Natural killer cell (primary cell): ENCODE data around the gene ATF6. TPM values are rescaled to one million over a fixed set of nuclear protein-coding genes. Genes with fewer than 3 reads are reported as not detected.

ENCODE experiments used
- ATAC-seq, 3 donors: fragments of 150-1000 bp in 2 of 3; fragments of 200-7000 bp in 1 of 3; cut with Tn5 transposase; 1 replicate in 1 of 3; 2 replicates in 2 of 3; pipeline ENCODE4 v1.10.0; 2021; ENCODE audit warnings: mild to moderate bottlenecking in 2 of 3, moderate library complexity in 2 of 3
- DNase-seq, 2 donors: peaks; one replicate each; pipeline versions ENCODE4 v3.0.0 to v3.0.0-alpha.2; 2013 to 2021; ENCODE audit warnings: mixed read lengths in 1 of 2
- H3K27ac ChIP-seq: one replicate; pipeline ENCODE4 v1.5.1; 2013; ENCODE audit warnings: mild to moderate bottlenecking, low read length
- H3K27me3 ChIP-seq: one replicate; pipeline ENCODE4 v1.6.1; 2013; ENCODE audit warnings: low read length; ENCODE audit not compliant: control insufficient read depth, insufficient read depth
- H3K36me3 ChIP-seq: one replicate; pipeline ENCODE4 v1.6.1; 2013; ENCODE audit warnings: low read length; ENCODE audit not compliant: control insufficient read depth, insufficient read depth
- H3K4me1 ChIP-seq: one replicate; pipeline ENCODE4 v1.6.1; 2013; ENCODE audit warnings: low read length; ENCODE audit not compliant: control insufficient read depth, insufficient read depth
- H3K4me3 ChIP-seq: one replicate; pipeline ENCODE4 v1.5.1; 2013; ENCODE audit warnings: low read length
- H3K9me3 ChIP-seq: one replicate; pipeline ENCODE4 v1.6.1; 2013; ENCODE audit warnings: low read length; ENCODE audit not compliant: control insufficient read depth, insufficient read depth
- H3K27ac Mint-ChIP-seq, 2 donors: one replicate each; pipeline ENCODE4 v1.8.0; 2022; ENCODE audit warnings: mild to moderate bottlenecking in 2 of 2, mixed read lengths in 2 of 2, moderate library complexity in 1 of 2
- H3K27me3 Mint-ChIP-seq, 2 donors: one replicate each; pipeline ENCODE4 v1.8.0; 2022; ENCODE audit warnings: low read depth in 2 of 2, mixed read lengths in 2 of 2
- H3K36me3 Mint-ChIP-seq: one replicate; pipeline ENCODE4 v1.8.0; 2022; ENCODE audit warnings: mixed read lengths
- H3K4me1 Mint-ChIP-seq, 2 donors: one replicate each; pipeline ENCODE4 v1.8.0; 2022; ENCODE audit warnings: mixed read lengths in 2 of 2
- H3K4me3 Mint-ChIP-seq: one replicate; pipeline ENCODE4 v1.8.0; 2022; ENCODE audit warnings: mild to moderate bottlenecking, moderate library complexity, mixed read lengths
- H3K9me3 Mint-ChIP-seq, 2 donors: one replicate each; pipeline ENCODE4 v1.8.0; 2022; ENCODE audit warnings: mixed read lengths in 2 of 2
- CTCF ChIP-seq: fragments of 200-600 bp; IDR thresholded peaks from one replicate; pipeline ENCODE4 v1.8.0; 2022; ENCODE audit warnings: antibody characterized with exemption
- WGBS: methylation state at CpG from one replicate; pipeline ENCODE4 v1.1.7; 2013; ENCODE audit warnings: missing lambda C conversion rate; ENCODE audit not compliant: insufficient coverage; 5-methylcytosine and 5-hydroxymethylcytosine counted together
- intact Hi-C: fragments of 100-400 bp; cut with micrococcal nuclease; formaldehyde crosslinking; loops from one replicate; pipeline ENCODE4 v1.14.2; 2022
- total RNA-seq, 4 donors: library from RNA; stranded (reverse); fragments of 120-200 nt in 1 of 4; gene quantifications; one replicate each; pipeline versions ENCODE4 v1.2.3 to v1.2.4, GENCODE V29; 2013 to 2022

ATF6 gene
- total RNA-seq, 3 donors from 2014 or later (not counting 1 experiment from before 2014, with no cell fraction given) = 16.8 to 25.0 (median 21.8) TPM

GRCh38 chr1:161982507-161982895, 216.4 kb downstream of the ATF6 start:
- DNase-seq = no peak
- no peak for TF ChIP-seq CTCF
- H3K4me3 Mint-ChIP-seq = no peak overlapping the region
- intact Hi-C loops = no loop called here
- H3K4me1 ChIP-seq = no peaks in the 10 kb centered on the region
- H3K27ac ChIP-seq = no peak overlapping the region
- no peaks in the 10 kb centered on the region for H3K27me3 ChIP-seq
- 61% methylated on average over 4 of the region's 5 CpGs for WGBS
- H3K4me1 Mint-ChIP-seq = no peaks in the 10 kb centered on the region
- no peaks in the 10 kb centered on the region for H3K36me3 ChIP-seq
- H3K4me3 ChIP-seq = no peak overlapping the region
- no peak for ATAC-seq
- peaks cover 0 to 4% of the 10 kb centered on the region in 2 donors for H3K27me3 Mint-ChIP-seq
- no peaks in the 10 kb centered on the region for H3K36me3 Mint-ChIP-seq
- no peaks in the 10 kb centered on the region for H3K9me3 ChIP-seq
- no peak overlapping the region for H3K27ac Mint-ChIP-seq
- H3K9me3 Mint-ChIP-seq = peaks cover 2 to 3% of the 10 kb centered on the region in 2 donors

GRCh38 chr1:161982917-161983316, 216.8 kb downstream of the ATF6 start:
- 85% methylated on average over 8 of the region's 9 CpGs for WGBS
- Mint-ChIP-seq H3K4me3 (no peak overlapping the region), H3K9me3 (peaks cover 2 to 3% of the 10 kb centered on the region in 2 donors), H3K27me3 (peaks cover 0 to 4% of the 10 kb centered on the region in 2 donors), H3K27ac (no peak overlapping the region), H3K4me1 (no peaks in the 10 kb centered on the region), H3K36me3 (no peaks in the 10 kb centered on the region)
- intact Hi-C loops = no loop called here
- DNase-seq (no peak), ATAC-seq (no peak)
- no peak overlapping the region for H3K4me3 ChIP-seq
- H3K4me1 ChIP-seq = no peaks in the 10 kb centered on the region
- no peaks in the 10 kb centered on the region for H3K9me3 ChIP-seq
- H3K36me3 ChIP-seq = no peaks in the 10 kb centered on the region
- H3K27ac ChIP-seq = no peak overlapping the region
- no peak for TF ChIP-seq CTCF
- H3K27me3 ChIP-seq = no peaks in the 10 kb centered on the region

GRCh38 chr1:161983725-161984124, 217.6 kb downstream of the ATF6 start:
- intact Hi-C loops = no loop called here
- H3K27ac Mint-ChIP-seq = no peak overlapping the region
- no peaks in the 10 kb centered on the region for H3K36me3 Mint-ChIP-seq
- H3K27me3 ChIP-seq = no peaks in the 10 kb centered on the region
- no peak overlapping the region for H3K4me3 Mint-ChIP-seq
- no peak overlapping the region for H3K27ac ChIP-seq
- no peaks in the 10 kb centered on the region for H3K36me3 ChIP-seq
- H3K4me1 ChIP-seq = peaks cover under 1% of the 10 kb centered on the region
- ATAC-seq (no peak), DNase-seq (no peak)
- peaks cover 0 to 7% of the 10 kb centered on the region in 2 donors for H3K27me3 Mint-ChIP-seq
- no peaks in the 10 kb centered on the region for H3K9me3 ChIP-seq
- H3K4me1 Mint-ChIP-seq = peaks cover 0 to 3% of the 10 kb centered on the region in 2 donors
- TF ChIP-seq CTCF = no peak
- peaks cover 2 to 3% of the 10 kb centered on the region in 2 donors for H3K9me3 Mint-ChIP-seq
- 94% methylated on average over 22 of the region's 22 CpGs for WGBS
- H3K4me3 ChIP-seq = no peak overlapping the region

- no peaks in the 10 kb centered on the region for H3K9me3 ChIP-seq
- intact Hi-C loops = no loop called here
- WGBS = 78% methylated on average over 5 of the region's 5 CpGs
- Mint-ChIP-seq H3K36me3 (no peaks in the 10 kb centered on the region), H3K4me3 (no peak overlapping the region), H3K4me1 (peaks cover 0 to 5% of the 10 kb centered on the region in 2 donors), H3K27ac (no peak overlapping the region), H3K27me3 (peaks cover 0 to 12% of the 10 kb centered on the region in 2 donors), H3K9me3 (peaks cover 2 to 3% of the 10 kb centered on the region in 2 donors)
- no peak overlapping the region for H3K4me3 ChIP-seq
- DNase-seq = no peak
- no peaks in the 10 kb centered on the region for H3K36me3 ChIP-seq
- H3K27me3 ChIP-seq = no peaks in the 10 kb centered on the region
- no peak overlapping the region for H3K27ac ChIP-seq
- no peak for ATAC-seq
- no peak for TF ChIP-seq CTCF
- peaks cover 5% of the 10 kb centered on the region for H3K4me1 ChIP-seq
Observed at GRCh38 chr1:161985301-161985822, 219.2 kb downstream of the ATF6 start.
